Measurements from ENCODE around the gene RAD51B.

GRCh38 chr14:68216079-68216478 is 396.5 kb downstream of the RAD51B start:
- TF ChIP-seq CTCF (IDR thresholded peaks at IDR 0.05) (no peak), POLR2A (IDR thresholded peaks at IDR 0.05) (no peak)
